GM13976 (cell line): Measurements from ENCODE around the gene NNT.

Source experiments
- DNase-seq: peaks from one replicate; pipeline ENCODE4 v3.0.0; 2012; ENCODE audit warnings: low spot score
- in situ Hi-C: fragments of 300-500 bp; cut with MboI; formaldehyde crosslinking; loops from one replicate; pipeline ENCODE4 v1.12.0; 2022; ENCODE audit warnings: low sequenced_read_pairs, mixed read lengths, inconsistent platforms; ENCODE audit not compliant: unreplicated experiment
- TF ChIP-seq, protein P1 (sequence below): IDR thresholded peaks from 2 replicates; pipeline ENCODE4 v1.5.1; 2012; ENCODE audit warnings: borderline replicate concordance, mild to moderate bottlenecking; ENCODE audit not compliant: insufficient read depth; ENCODE audit errors: extremely low read depth, missing control alignments, control extremely low read depth

NNT gene

DNA sequence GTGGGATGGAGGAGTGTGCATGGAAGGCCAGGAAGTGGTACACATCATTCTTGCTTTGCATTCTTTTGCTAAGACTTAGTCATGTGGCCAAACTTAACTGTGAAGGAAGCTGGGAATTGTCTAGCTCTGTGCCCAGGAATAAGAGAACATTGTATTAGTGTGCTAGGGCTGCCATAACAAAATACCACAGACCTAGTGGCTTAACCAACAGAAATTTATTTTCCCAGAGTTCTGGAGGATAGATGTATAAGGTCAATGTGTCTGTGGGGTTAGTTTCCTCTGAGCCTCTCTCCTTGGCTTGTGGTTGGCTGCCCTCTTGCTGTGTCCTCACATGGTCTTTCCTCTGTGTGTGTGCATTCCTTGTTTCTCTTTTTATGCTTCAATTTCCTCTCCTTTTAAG is 32.4 kb downstream of the NNT start:
- DNase-seq = no peak
- TF ChIP-seq, protein P1, sequence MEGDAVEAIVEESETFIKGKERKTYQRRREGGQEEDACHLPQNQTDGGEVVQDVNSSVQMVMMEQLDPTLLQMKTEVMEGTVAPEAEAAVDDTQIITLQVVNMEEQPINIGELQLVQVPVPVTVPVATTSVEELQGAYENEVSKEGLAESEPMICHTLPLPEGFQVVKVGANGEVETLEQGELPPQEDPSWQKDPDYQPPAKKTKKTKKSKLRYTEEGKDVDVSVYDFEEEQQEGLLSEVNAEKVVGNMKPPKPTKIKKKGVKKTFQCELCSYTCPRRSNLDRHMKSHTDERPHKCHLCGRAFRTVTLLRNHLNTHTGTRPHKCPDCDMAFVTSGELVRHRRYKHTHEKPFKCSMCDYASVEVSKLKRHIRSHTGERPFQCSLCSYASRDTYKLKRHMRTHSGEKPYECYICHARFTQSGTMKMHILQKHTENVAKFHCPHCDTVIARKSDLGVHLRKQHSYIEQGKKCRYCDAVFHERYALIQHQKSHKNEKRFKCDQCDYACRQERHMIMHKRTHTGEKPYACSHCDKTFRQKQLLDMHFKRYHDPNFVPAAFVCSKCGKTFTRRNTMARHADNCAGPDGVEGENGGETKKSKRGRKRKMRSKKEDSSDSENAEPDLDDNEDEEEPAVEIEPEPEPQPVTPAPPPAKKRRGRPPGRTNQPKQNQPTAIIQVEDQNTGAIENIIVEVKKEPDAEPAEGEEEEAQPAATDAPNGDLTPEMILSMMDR = no peak
- in situ Hi-C loops = no loop called here

DNA sequence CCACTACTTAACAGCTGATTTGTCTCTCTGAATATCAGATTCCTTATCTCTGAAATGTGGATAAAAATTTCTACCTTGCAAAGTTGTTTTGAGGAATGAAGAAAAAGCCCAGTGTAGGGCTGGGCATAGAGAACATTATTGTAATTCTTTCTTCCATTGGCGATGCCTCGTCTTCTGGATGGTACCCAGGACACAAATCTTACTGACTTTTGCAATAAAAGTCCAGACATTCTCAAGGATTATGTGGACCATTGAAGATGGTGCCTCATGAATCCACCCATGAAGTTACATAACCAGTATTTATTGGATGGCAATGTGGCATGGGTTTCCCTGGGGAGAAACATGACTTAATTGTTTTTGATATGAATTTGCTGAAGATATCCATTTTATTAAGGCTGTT is 33.1 kb downstream of the NNT start:
- TF ChIP-seq, protein P1 = no peak
- in situ Hi-C loops = no loop called here
- DNase-seq = no peak

DNA sequence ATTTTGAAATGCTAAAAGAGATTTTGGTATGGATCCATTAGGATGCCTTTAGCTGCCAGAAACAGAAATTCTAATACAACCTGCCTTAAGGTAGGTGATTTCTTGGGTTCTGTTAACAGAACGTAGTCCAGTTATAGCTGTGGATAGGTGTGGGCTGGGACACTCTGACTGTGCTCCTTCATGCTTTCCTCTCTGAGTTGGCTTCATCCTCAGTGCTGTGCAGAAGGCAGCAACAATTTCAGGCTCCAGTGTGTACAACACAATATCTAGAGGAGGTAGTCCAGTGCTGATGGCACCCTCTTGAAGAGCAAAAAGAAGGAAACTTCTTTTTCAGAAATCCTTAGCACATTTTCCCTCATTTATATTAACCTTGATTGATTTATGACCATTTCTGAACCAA is 34.4 kb downstream of the NNT start:
- in situ Hi-C loops = no loop called here
- TF ChIP-seq, protein P1 = no peak
- no peak for DNase-seq

DNA sequence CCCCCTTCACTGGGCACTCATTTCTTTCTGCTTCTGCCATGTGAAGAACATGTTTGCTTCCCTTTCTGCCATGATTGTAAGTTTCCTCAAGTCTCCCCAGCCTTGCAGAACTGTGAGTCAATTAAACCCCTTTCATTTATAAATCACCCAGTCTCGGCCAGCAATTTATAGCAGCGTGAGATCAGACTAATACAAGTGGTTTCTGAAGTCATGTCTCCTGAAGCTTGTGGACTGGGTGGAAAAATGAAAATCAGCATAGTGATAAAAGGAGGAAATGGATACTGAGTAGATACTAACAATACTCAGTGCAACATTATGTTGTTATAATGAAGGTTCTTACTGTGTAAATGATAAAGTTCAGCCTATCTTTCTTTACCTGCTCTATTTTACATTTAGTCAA is 35.1 kb downstream of the NNT start:
- TF ChIP-seq, protein P1 = no peak
- in situ Hi-C loops = no loop called here
- no peak for DNase-seq

DNA sequence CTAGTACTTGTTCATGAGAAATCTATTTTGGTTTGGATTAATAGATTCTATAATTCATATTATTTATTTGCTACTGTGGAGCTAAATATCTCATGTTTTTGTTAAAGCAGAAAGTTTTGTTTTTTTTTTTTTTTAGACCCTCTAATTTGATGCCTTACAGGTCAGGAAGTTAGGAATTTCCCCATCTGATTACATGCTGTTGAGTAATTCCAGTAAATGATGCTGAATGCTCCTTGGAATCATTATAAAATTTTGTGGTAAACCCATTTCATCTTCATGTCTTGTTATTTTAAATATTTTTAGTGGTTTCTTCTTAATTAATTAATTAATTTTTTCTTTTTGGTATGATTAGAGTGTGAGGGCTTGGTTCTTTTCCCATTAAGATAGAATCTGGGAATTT is 35.6 kb downstream of the NNT start:
- in situ Hi-C loops = no loop called here
- TF ChIP-seq, protein P1 = no peak
- no peak for DNase-seq

DNA sequence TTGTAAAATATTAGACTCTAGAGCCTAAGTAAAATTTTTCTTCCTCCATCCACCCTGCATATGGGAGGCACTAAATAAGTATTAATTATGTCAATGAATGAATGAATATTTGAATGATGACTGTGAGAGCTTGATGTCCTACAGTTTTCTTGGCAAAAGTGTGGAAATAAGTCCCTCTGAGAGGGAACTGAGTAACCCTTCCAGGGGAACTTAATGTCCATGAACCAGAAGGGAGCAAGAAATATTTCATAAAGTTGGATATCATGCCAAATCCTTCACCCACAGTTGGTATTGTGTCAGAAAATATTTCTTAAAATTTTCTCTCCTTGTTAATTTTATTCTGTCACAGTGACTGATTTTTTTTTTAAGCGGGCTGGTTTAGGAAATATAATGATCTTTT is 36.6 kb downstream of the NNT start:
- in situ Hi-C loops = no loop called here

More for the DNA sequence above, 36.6 kb downstream of the NNT start:
- no peak for DNase-seq
- TF ChIP-seq, protein P1 = no peak
